ENCODE measurements around the gene PLCB1.
"Not testable (repeated sequence)": the region's sequence is repeated elsewhere in the genome, so short reads cannot be mapped to it uniquely, and the experiment has no call there.

The PLCB1 gene

GRCh38 chr20:8424010-8424409 lies 291.9 kb downstream of the PLCB1 start:
- no peak for DNase-seq

- DNase-seq = no peak
Measured at GRCh38 chr20:8425016-8425415, 292.9 kb downstream of the PLCB1 start.

- no peak for DNase-seq
Measured at GRCh38 chr20:8425802-8426201, 293.7 kb downstream of the PLCB1 start.

GRCh38 chr20:8427419-8428040 lies 295.5 kb downstream of the PLCB1 start:
- DNase-seq = no peak

GRCh38 chr20:8428988-8429387 lies 296.9 kb downstream of the PLCB1 start:
- DNase-seq = no peak

GRCh38 chr20:8431538-8432434 lies 299.7 kb downstream of the PLCB1 start:
- DNase-seq = no peak

GRCh38 chr20:8432435-8433148 lies 300.5 kb downstream of the PLCB1 start:
- no peak for DNase-seq

GRCh38 chr20:8433291-8433690 lies 301.2 kb downstream of the PLCB1 start:
- DNase-seq = no peak

- no peak for DNase-seq
Measured at GRCh38 chr20:8434326-8434876, 302.3 kb downstream of the PLCB1 start.

- DNase-seq = no peak
Measured at GRCh38 chr20:8435285-8436035, 303.4 kb downstream of the PLCB1 start.

GRCh38 chr20:8436938-8437337 lies 304.9 kb downstream of the PLCB1 start:
- DNase-seq = not testable (repeated sequence)

- DNase-seq = no peak
Measured at GRCh38 chr20:8438748-8439147, 306.7 kb downstream of the PLCB1 start.

GRCh38 chr20:8443464-8444072 lies 311.5 kb downstream of the PLCB1 start:
- DNase-seq = no peak

GRCh38 chr20:8447262-8448120 lies 315.4 kb downstream of the PLCB1 start:
- no peak for DNase-seq

GRCh38 chr20:8449123-8449522 lies 317.1 kb downstream of the PLCB1 start:
- no peak for DNase-seq

- no peak for DNase-seq
Measured at GRCh38 chr20:8454137-8454712, 322.2 kb downstream of the PLCB1 start.

GRCh38 chr20:8456765-8457164 lies 324.7 kb downstream of the PLCB1 start:
- DNase-seq = no peak

- DNase-seq = no peak
Measured at GRCh38 chr20:8457978-8458377, 325.9 kb downstream of the PLCB1 start.

GRCh38 chr20:8461186-8461585 lies 329.1 kb downstream of the PLCB1 start:
- no peak for DNase-seq

GRCh38 chr20:8464368-8464767 lies 332.3 kb downstream of the PLCB1 start:
- no peak for DNase-seq

GRCh38 chr20:8466781-8467180 lies 334.7 kb downstream of the PLCB1 start:
- not testable (repeated sequence) for DNase-seq

Measured in NCI-H526 treated with DMSO at 0.1 percent for 48 hours (cell line).